ENCODE measurements around the gene HTRA3. TPM values are rescaled to one million over a fixed set of nuclear protein-coding genes. Genes with fewer than 3 reads are reported as not detected.
A peak's percentile ranks its signal among the peaks of the same experiment; 100 is the strongest.

The HTRA3 gene
- total RNA-seq, 2 donors from 2014 or later: 52.6 to 55.5 TPM

DNA sequence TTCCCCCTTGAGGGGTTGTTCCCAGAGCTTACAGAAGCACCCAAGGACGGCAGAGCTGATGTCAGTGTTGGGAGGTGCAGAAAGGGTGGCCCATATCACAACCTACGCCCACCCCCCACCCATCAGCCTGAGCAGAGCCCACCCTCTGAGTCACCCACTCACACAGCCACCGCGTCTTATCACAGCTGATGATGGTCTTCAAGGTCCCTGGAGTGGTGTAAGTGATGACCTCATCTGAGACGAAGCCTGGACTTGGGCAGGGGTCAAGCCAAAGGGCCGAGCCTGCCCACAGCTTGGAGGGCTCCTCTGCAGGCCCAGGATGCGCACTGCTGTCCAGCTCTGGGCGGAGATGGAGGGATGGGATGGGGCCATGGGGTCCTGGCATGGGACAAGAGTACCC is 3.0 kb upstream of the HTRA3 start:
- H3K27ac ChIP-seq: no peak overlapping the region
- no peak for ATAC-seq (ENCODE audit: insufficient number of reproducible peaks, low FRiP score, low read depth)

DNA sequence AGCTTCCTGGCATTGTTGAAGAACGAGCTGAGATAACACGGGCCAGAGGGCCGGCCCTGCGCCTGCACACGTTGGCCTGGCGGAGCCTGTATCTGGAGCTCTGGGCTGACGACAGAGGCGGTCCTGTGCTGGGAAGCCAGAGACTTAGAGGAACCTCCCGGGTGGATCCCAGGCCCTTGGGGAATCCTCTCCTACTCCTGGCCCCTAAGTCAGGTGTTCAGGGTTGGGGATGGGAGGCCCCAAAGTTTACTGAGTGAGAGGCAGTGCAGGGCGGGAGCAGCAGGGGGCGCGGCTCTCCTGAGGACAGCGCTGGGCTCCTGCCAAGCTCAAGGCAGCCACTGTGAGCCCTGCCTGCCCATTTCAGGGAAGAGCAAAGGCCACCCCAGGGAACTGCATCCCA is 2.5 kb upstream of the HTRA3 start:
- TF ChIP-seq, protein P1, sequence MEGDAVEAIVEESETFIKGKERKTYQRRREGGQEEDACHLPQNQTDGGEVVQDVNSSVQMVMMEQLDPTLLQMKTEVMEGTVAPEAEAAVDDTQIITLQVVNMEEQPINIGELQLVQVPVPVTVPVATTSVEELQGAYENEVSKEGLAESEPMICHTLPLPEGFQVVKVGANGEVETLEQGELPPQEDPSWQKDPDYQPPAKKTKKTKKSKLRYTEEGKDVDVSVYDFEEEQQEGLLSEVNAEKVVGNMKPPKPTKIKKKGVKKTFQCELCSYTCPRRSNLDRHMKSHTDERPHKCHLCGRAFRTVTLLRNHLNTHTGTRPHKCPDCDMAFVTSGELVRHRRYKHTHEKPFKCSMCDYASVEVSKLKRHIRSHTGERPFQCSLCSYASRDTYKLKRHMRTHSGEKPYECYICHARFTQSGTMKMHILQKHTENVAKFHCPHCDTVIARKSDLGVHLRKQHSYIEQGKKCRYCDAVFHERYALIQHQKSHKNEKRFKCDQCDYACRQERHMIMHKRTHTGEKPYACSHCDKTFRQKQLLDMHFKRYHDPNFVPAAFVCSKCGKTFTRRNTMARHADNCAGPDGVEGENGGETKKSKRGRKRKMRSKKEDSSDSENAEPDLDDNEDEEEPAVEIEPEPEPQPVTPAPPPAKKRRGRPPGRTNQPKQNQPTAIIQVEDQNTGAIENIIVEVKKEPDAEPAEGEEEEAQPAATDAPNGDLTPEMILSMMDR (IDR thresholded peaks at IDR 0.05): peak; percentile 48
- Histone ChIP-seq H3K27ac (no peak overlapping the region), H3K4me3 (no peak overlapping the region), H3K4me1 (ENCODE audit: control insufficient read depth in 1 of 2, low read depth in 2 of 2) (peaks cover 2 to 25% of the 10 kb centered on the region in 2 donors), H3K36me3 (no peaks in the 10 kb centered on the region), H3K9me3 (no peaks in the 10 kb centered on the region), H3K27me3 (replicated peaks; ENCODE audit: insufficient read depth) (no peaks in the 10 kb centered on the region)
- DNase-seq (ENCODE audit: low spot score) (no peak), ATAC-seq (ENCODE audit: insufficient number of reproducible peaks, low FRiP score, low read depth) (no peak)

More for the DNA sequence above, 3.0 kb upstream of the HTRA3 start:
- H3K4me1 ChIP-seq (ENCODE audit: control insufficient read depth in 1 of 2, low read depth in 2 of 2): peaks cover 2 to 25% of the 10 kb centered on the region in 2 donors
- H3K9me3 ChIP-seq: no peaks in the 10 kb centered on the region
- TF ChIP-seq, protein P1 (IDR thresholded peaks at IDR 0.05): no peak
- DNase-seq (ENCODE audit: low spot score): no peak
- no peak overlapping the region for H3K4me3 ChIP-seq
- no peaks in the 10 kb centered on the region for H3K36me3 ChIP-seq
- H3K27me3 ChIP-seq (replicated peaks; ENCODE audit: insufficient read depth): no peaks in the 10 kb centered on the region

DNA sequence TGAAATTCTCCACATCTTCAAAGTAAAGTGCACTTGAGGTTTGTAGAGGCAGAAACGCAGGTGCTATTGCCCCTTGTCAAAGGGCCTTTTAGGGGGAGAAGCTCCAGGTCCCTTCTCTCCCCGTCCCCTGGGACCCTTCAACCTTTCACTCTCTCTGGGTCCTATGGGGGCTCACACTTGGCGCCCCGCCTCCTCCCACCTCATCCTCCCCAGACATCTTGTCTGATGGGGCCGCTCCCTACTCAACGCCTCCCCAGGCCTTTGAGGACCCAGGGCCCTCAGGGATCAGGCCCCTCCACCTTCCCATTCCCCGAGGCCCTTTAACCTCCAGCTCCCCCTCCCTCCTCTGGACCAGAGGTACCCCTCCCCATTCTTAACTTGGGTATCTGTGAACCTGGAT is 1.3 kb upstream of the HTRA3 start:
- Histone ChIP-seq H3K36me3 (no peaks in the 10 kb centered on the region), H3K4me3 (no peak overlapping the region), H3K9me3 (no peaks in the 10 kb centered on the region), H3K27ac (no peak overlapping the region), H3K4me1 (ENCODE audit: control insufficient read depth in 1 of 2, low read depth in 2 of 2) (peaks cover 2 to 36% of the 10 kb centered on the region in 2 donors), H3K27me3 (replicated peaks; ENCODE audit: insufficient read depth) (no peaks in the 10 kb centered on the region)
- TF ChIP-seq, protein P1 (IDR thresholded peaks at IDR 0.05): no peak
- no peak for ATAC-seq (ENCODE audit: insufficient number of reproducible peaks, low FRiP score, low read depth)
- DNase-seq (ENCODE audit: low spot score): no peak

DNA sequence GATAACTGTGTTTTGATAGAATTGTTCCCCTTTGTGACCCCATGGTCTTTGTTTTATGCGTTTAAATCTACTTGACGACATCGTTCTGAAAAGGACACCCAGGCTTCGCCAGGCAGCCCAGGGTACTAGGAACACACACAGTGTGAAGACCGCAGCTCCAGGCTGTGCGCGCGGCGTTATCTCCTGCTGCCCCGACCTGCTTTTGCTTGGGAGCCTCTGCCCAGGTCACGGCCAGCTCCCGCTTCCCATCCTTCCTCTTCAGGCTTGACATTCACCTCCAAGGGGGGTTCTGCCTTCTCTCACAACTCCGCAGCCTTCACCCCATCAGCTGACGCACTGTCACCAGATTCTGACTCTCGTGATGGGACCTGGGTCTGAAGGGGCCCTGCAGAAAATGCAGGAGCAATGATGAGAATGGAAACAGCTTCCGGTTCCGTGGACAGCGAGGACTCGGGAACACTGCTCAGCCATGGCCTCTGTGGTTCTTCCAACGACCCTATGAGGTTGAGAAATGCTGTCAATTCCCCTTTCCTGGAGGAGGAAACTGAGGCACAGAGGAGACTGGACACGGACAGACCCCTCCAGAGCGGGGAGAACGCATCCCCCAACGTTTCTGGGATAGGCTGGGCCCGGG is 536 bp upstream of the HTRA3 start:
- DNase-seq (ENCODE audit: low spot score): no peak
- Histone ChIP-seq H3K4me3 (peak overlapping the region; percentile 67), H3K27me3 (replicated peaks; ENCODE audit: insufficient read depth) (no peaks in the 10 kb centered on the region), H3K4me1 (ENCODE audit: control insufficient read depth in 1 of 2, low read depth in 2 of 2) (peaks cover 2 to 38% of the 10 kb centered on the region in 2 donors), H3K27ac (no peak overlapping the region), H3K36me3 (no peaks in the 10 kb centered on the region), H3K9me3 (no peaks in the 10 kb centered on the region)
- TF ChIP-seq, protein P1 (IDR thresholded peaks at IDR 0.05): no peak
- no peak for ATAC-seq (ENCODE audit: insufficient number of reproducible peaks, low FRiP score, low read depth)

DNA sequence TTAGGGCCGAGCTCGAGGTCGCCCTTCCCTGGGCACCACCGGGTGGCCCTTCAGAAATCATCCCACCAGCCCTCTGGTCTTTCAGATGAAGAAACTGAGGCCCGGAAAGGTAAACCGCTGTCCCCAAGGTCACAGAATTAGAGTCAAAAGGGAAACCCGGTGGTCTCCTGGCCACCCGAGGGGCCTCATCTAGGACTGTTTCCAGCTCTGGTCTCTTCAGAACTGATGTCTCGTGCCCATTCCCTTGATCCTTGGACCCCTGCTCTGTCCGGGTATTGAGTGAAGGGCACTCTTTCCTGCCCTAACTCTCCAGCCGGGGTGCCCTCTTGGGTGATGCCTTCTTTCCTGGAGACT is 841 bp downstream of the HTRA3 start:
- no peak overlapping the region for H3K27ac ChIP-seq
- TF ChIP-seq, protein P1 (IDR thresholded peaks at IDR 0.05): no peak

More for the DNA sequence above, 841 bp downstream of the HTRA3 start:
- no peak for ATAC-seq (ENCODE audit: insufficient number of reproducible peaks, low FRiP score, low read depth)
- Histone ChIP-seq H3K4me3 (peak overlapping the region; percentile 67), H3K36me3 (no peaks in the 10 kb centered on the region), H3K9me3 (no peaks in the 10 kb centered on the region), H3K4me1 (ENCODE audit: control insufficient read depth in 1 of 2, low read depth in 2 of 2) (peaks cover 5 to 48% of the 10 kb centered on the region in 2 donors), H3K27me3 (replicated peaks; ENCODE audit: insufficient read depth) (no peaks in the 10 kb centered on the region)
- no peak for DNase-seq (ENCODE audit: low spot score)

All from thoracic aorta (tissue), 2 donors.